Stimulated activated CD8-positive, alpha-beta memory T cell treated with anti-CD3 and anti-CD28 coated beads, Interleukin-12 subunit alpha, Interleukin-12 subunit beta, amount 100 ng/mL, for 24 hours (primary cell): ENCODE data around the gene PRKCSH.
"Not testable (repeated sequence)": the region's sequence is repeated elsewhere in the genome, so short reads cannot be mapped to it uniquely, and the experiment has no call there.

ENCODE experiments used
- DNase-seq: peaks from one replicate; pipeline ENCODE4 v3.0.0-alpha.2; 2020; ENCODE audit errors: extremely low read depth

Gene PRKCSH

DNA sequence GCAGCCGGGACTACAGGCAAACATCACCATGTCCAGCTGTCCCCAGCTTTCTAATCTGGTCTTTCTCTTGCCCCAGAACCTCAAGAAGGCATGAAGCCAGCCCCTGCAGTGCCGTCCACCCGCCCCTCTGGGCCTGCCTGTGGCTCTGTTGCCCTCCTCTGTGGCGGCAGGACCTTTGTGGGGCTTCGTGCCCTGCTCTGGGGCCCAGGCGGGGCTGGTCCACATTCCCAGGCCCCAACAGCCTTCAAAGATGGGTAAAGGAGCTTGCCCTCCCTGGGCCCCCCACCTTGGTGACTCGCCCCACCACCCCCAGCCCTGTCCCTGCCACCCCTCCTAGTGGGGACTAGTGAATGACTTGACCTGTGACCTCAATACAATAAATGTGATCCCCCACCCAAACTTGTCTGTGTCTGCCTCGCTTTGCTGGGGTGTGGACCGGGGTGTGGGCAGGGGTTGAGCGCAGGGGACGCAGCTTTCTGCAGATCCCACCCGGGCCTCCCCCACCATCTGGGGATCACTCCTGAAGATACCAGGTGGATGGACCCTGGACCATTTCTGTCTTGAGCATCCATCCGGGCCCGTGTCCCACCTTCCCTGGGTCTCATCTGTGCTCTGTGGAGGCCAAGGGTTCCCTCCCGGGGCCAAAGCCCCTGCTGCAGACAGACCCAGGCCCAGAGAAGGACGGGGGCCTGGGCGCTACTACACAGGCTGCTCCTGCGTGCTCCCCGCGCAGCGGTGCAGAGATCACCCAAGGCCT, 15.3 kb downstream of the PRKCSH start:
- no peak for DNase-seq

- DNase-seq: no peak
Observed at GRCh38 chr19:11451327-11451870, 16.0 kb downstream of the PRKCSH start.

- DNase-seq: no peak
Observed at GRCh38 chr19:11451871-11452619, 16.6 kb downstream of the PRKCSH start.

- no peak for DNase-seq
Observed at GRCh38 chr19:11452620-11453310, 17.3 kb downstream of the PRKCSH start.

DNA sequence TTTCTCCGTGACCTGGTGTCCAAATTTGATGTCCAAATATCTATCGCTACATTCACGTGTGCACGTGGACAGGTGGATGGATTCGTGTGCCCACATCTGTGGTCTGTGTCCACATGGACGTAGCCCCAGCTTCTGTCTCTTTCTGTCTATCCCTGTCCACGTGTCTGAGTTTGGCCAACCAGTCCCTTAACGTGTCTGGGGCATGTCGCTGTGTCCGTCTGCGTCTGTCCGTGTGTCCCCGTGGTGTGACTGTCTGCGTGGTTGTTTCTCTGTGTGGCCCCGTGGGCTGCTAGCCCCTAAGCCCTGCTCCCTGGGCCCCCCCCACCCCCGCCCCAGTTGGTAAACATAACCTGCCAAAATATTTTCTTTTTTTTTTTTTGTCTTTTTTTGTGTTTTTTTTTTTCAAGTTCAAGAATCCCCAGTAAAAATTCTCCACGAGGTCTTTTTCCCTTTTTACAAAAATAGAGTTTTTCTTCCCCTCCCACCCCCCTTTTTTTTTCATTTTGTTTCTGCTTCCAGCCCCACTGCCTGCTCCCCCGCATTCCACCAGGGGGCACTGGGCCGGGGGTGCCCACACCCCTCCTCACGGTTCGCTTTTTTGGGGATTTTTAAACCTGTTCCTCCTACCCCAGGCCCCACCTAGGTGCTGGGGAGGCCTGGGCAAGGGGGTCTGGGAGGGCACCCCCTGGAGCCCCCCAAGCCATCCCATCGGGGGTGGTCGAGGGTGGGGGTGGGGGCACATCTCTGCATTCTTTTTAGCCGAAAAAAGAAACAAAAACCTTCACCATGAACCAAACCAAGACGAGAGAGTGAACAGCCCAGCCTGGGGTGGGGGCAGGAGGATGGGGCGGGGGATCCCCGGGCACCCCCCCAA, 18.3 kb downstream of the PRKCSH start:
- DNase-seq: no peak

DNA sequence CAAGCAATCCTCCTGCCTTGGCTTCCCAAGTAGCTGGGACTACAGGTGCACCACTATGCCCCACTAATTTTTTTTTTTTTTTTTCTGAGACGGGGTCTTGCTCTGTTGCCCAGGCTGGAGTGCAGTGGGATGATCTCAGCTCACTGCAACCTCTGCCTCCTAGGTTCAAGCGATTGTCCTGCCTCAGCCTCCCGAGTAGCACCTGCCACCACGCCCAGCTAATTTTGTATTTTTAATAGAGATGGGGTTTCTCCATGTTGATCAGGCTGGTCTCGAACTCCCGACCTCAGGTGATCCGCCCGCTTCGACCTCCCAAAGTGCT, 19.8 kb downstream of the PRKCSH start:
- DNase-seq: not testable (repeated sequence)

DNA sequence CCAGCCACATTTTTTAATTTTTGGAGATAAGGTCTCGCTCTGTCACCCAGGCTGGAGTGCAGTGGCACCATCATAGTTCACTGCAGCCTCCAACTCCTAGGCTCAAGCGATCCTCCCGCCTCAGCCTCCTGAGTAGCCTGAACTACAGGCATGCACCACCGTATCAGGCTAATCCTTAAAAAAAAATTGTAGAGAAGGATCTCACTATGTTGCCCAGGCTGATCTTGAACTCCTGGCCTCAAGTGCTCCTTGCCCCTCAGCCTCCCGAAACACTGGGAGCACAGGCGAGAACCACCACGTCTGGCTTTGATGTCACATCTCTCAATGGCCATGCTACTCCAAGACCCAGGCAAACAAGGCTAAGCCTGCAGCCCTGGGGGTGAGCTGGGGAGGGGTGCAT, 21.2 kb downstream of the PRKCSH start:
- no peak for DNase-seq

- no peak for DNase-seq
Observed at GRCh38 chr19:11457115-11457514, 21.7 kb downstream of the PRKCSH start.

DNA sequence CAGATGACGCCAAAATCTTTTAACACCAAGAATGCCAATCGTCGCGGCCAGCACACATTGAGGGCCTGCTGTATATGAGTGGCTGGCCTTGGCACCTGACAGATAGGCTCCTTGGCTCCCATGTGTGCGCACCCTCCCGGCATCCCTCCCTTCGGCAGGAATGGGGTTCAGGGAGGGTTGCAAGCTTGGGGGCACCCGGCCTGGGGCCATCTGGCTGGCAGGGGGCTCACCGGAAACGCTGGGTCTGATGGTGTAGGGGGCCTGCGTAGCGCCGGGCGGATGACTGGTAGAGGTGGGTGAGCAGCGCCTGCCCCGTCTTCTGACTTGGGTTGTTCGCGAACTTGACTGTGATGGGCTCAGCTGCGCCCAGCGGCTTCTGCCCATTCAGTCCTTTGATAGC, 22.4 kb downstream of the PRKCSH start:
- DNase-seq: no peak

DNA sequence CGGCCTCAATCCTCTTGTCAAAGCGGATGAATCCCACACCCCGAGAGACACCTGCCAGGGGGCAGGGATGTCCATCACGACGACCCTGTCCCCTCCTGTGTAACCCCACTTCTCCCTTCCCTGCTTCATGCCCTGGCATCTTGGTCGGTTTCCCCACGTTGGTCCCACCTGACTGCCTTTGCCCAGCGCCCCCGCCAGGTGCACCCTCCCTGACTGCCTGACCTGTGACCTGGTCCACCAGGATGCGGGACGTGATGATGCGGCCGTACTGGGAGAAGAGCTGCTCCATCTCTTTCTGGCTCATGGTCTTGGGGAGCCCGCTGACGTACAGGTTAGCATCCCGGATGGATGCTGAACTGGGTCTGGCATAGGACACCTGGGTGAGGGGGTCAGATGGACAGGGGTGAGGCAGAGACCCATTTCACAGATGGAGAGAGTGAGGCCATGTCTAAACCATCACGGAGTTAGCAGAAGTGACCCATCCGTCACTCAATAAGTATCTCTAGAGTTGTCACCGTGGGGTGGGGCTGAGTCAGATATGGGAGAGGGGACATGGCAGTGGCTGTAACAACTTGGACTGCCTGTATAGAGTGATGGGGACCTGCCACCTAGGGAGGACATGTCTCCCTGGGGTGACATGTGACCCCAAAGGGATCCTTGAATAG, 22.9 kb downstream of the PRKCSH start:
- no peak for DNase-seq

- DNase-seq: not testable (repeated sequence)
Observed at GRCh38 chr19:11458912-11459311, 23.5 kb downstream of the PRKCSH start.

- DNase-seq: no peak
Observed at GRCh38 chr19:11460207-11460606, 24.8 kb downstream of the PRKCSH start.

DNA sequence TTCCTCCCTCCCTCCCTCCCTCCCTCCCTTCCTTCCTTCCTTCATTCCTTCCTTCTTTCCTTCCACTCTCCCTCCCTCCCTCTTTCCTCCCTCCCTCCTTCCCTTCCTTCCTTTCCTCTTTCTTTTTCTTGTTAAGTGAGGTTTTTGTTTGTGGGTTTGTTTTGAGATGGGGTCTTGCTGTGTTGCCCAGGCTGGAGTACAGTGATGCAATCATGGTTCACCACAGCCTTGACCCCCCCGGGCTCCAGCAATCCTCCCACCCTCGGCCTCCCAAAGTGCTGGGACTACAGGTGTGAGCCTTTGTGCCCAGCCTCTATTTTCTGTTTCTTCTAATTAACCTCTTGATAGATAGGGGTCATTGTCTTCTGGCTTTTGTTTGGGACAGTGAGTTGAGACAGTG, 26.0 kb downstream of the PRKCSH start:
- DNase-seq: no peak

DNA sequence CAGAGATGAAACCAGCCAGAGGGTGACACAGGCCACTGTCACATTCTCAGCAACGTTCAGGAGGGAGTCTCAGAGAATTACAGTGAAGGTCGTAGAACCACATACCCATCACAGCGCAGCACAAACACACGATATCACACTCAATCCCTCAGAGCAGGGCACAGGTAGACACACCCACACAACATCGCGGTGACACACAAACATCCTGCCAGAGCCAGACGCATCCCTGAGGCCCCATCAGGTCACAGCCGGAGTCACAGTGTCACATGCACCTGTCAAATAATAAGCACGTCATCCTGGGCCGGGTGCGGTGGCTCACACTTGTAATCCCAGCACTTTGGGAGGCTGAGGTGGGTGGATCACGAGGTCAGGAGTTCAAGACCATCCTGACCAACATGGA, 28.0 kb downstream of the PRKCSH start:
- no peak for DNase-seq

- DNase-seq: no peak
Observed at GRCh38 chr19:11464333-11465265, 29.2 kb downstream of the PRKCSH start.

GRCh38 chr19:11465600-11465999, 30.2 kb downstream of the PRKCSH start:
- DNase-seq: no peak

GRCh38 chr19:11468266-11468845, 32.9 kb downstream of the PRKCSH start:
- not testable (repeated sequence) for DNase-seq

- DNase-seq: no peak
Observed at GRCh38 chr19:11473725-11474124, 38.3 kb downstream of the PRKCSH start.

DNA sequence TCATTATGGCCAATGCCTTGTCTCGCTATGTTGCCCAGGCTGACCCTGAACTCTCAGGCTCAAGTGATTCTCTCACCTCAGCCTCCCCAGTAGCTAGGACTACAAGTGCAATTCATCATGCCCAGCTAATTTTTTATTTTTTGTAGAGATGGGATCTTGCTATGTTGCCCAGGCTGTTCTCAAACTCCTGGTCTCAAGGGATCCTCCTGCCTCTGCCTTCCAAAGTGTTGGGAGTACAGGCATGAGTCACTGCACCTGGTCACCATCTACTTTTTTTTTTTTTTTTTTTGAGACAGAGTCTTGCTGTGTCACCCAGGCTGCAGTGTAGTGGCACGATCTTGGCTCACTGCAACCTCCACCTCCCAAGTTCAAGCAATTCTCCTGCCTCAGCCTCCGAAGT, 39.9 kb downstream of the PRKCSH start:
- DNase-seq: not testable (repeated sequence)

DNA sequence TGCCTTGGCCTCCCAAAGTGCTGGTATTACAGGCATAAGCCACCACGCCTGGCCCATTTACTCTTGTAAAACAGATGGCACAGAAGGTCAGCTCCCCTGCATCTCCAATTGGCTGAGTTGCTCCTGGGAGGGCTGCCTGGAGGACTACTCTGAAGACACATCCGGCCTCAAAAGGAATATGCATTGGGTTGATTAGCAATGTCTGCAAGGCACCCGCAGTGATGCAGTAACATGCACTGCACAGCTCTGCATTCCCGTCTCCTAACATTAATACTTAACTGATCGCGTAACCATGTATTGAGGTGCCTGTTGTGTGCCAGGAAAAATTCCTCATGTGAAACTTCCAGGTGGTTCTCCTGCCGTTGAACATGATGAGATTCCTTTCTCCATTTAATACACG, 40.4 kb downstream of the PRKCSH start:
- no peak for DNase-seq
